Stimulated activated CD4-positive, alpha-beta T cell treated with anti-CD3 and anti-CD28 coated beads, TNF-alpha, amount 100 ng/mL, for 48 hours (primary cell): ENCODE measurements around the gene ERCC6L.

Experiments used
- DNase-seq, 3 donors: peaks; one replicate each; pipeline ENCODE4 v3.0.0-alpha.2; 2020; ENCODE audit warnings: low read depth in 3 of 3

Gene ERCC6L

DNA sequence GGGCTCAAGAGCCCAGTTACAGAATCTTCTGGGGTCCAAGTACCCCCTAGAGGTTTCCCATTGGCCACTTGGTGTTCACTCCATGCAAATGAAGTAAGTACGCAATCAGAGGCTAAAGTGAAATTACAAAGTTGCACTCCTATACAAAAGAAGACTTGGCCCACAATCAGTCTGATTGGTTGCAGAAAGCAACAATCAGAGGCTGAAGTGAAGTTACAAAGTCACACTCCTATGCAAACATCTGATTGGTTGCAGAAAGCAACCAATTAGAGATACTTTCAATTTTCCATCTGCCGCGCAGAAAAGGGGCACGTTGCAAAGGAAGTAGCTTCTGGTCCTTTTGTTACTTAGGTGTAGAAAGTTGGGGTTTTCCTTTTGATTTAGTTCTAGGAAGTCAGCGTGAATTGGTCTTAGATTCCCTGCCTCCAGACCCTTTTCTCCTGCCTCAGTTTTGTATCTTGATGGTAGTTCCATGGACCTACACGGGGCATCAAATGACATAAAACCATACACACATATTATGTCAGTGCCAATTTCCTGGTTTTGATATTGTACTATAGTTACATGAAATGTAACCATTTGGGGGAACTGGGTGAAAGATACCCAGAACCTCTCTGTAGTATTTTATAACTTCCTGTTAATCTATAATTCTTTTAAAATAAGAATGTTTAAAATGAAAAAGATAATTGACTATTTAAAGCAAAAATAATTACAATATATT is 69.7 kb downstream of the ERCC6L start:
- peak in 1 of 3 donors; percentile 8 for DNase-seq

- no peak for DNase-seq
These were observed 73.3 kb downstream of the ERCC6L start for GRCh38 chrX:72165551-72165950.

- no peak for DNase-seq
These were observed 79.1 kb downstream of the ERCC6L start for GRCh38 chrX:72159769-72160168.

GRCh38 chrX:72158773-72159172 is 80.1 kb downstream of the ERCC6L start:
- no peak for DNase-seq
